Measurements from ENCODE around the gene PADI3. TPM values are rescaled to one million over a fixed set of nuclear protein-coding genes. Genes with fewer than 3 reads are reported as not detected.

Gene PADI3
- total and polyA plus RNA-seq, 2 donors (not counting 3 experiments of a cell fraction or from before 2014, with no cell fraction given), result not detected

DNA sequence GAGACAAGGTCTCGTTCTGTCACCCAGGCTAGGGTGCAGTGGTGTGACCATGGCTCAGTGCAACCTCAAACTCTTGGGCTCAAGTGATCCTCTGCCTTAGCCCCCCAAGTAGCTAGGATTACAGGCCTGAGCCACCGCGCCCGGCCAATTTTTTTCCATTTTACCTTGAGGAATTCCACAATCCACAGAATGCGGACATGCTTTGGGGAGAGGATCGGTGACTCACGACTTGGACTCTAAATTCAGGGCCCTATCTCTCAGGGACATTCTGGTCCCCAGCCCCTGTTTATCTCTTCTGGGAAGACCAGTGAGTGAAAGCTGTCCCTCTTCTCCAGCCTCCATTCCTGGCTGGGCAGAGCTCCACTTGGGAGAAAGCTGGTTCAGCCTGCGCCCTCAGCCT lies 38.7 kb upstream of the PADI3 start:
- H3K4me2 ChIP-seq (ENCODE audit: insufficient read depth, low read length), result no peak overlapping the region
- H3K4me1 ChIP-seq (ENCODE audit: control insufficient read depth, extremely low read depth, insufficient read depth, low read length), result no peaks in the 10 kb centered on the region
- H3K27ac ChIP-seq (ENCODE audit: insufficient read depth, low read depth, low read length), result no peak overlapping the region
- no peaks in the 10 kb centered on the region for H3K9me3 ChIP-seq (replicated peaks; ENCODE audit: control insufficient read depth, insufficient read depth, low read length)
- ChIA-PET CTCF (no interaction called here), POLR2A (no interaction called here)
- no peaks in the 10 kb centered on the region for H3K79me2 ChIP-seq (ENCODE audit: control insufficient read depth, insufficient read depth, low read length)
- H3K9me1 ChIP-seq (replicated peaks; ENCODE audit: control insufficient read depth, extremely low read depth, insufficient read depth, low read length), result no peaks in the 10 kb centered on the region
- H3K27me3 ChIP-seq (ENCODE audit: control insufficient read depth in 2 of 2, insufficient read depth in 2 of 2, low read length in 2 of 2), result no peaks in the 10 kb centered on the region
- DNase-seq (ENCODE audit: low read depth, low spot score) (no peak), FAIRE-seq (no peak)
- no peak overlapping the region for H3K4me3 ChIP-seq (replicated peaks in 1 of 3; ENCODE audit: insufficient read depth in 1 of 3, low read depth in 1 of 3, low read length in 3 of 3)
- H3K9ac ChIP-seq (replicated peaks; ENCODE audit: extremely low read depth, insufficient read depth, low read length), result no peak overlapping the region
- no TSS peak for BruUV-seq (replicated peaks)
- dilution Hi-C loops (cut with MboI; ENCODE audit: extremely low pct_ligation_motif_present, low sequenced_read_pairs) (no loop called here), intact Hi-C loops (cut with micrococcal nuclease) (no loop called here)
- no peak overlapping the region for H2AFZ ChIP-seq (ENCODE audit: low read depth, low read length)
- TF ChIP-seq, protein P1, sequence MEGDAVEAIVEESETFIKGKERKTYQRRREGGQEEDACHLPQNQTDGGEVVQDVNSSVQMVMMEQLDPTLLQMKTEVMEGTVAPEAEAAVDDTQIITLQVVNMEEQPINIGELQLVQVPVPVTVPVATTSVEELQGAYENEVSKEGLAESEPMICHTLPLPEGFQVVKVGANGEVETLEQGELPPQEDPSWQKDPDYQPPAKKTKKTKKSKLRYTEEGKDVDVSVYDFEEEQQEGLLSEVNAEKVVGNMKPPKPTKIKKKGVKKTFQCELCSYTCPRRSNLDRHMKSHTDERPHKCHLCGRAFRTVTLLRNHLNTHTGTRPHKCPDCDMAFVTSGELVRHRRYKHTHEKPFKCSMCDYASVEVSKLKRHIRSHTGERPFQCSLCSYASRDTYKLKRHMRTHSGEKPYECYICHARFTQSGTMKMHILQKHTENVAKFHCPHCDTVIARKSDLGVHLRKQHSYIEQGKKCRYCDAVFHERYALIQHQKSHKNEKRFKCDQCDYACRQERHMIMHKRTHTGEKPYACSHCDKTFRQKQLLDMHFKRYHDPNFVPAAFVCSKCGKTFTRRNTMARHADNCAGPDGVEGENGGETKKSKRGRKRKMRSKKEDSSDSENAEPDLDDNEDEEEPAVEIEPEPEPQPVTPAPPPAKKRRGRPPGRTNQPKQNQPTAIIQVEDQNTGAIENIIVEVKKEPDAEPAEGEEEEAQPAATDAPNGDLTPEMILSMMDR (IDR thresholded peaks at IDR 0.05; ENCODE audit: extremely low read depth in 1 of 2, insufficient read depth in 1 of 2, low read depth in 1 of 2, low read length in 2 of 2), result no peak
- no peak for TF ChIP-seq JUN (IDR thresholded peaks at IDR 0.05; ENCODE audit: borderline replicate concordance, insufficient read depth, insufficient read length, low read depth)
- no peak for TF ChIP-seq POLR2AphosphoS5 (IDR thresholded peaks at IDR 0.05; ENCODE audit: insufficient read depth, low read depth, low read length)
- TF ChIP-seq MAX (IDR thresholded peaks at IDR 0.05; ENCODE audit: insufficient read depth, insufficient read length), result no peak
- TF ChIP-seq EZH2 (IDR thresholded peaks at IDR 0.05; ENCODE audit: borderline replicate concordance, low read depth, low read length, severe bottlenecking), result no peak
- no peak for TF ChIP-seq FOS (IDR thresholded peaks at IDR 0.05; ENCODE audit: borderline replicate concordance, insufficient read depth, low read length)
- no peak for TF ChIP-seq GATA2 (IDR thresholded peaks at IDR 0.05; ENCODE audit: insufficient read depth, insufficient read length, low read depth, low read length)
- no peak for TF ChIP-seq POLR2A (IDR thresholded peaks at IDR 0.05; ENCODE audit: low read depth, low read length)
- TF ChIP-seq MYC (IDR thresholded peaks at IDR 0.05; ENCODE audit: low read depth, low read length), result no peak
- H4K20me1 ChIP-seq (replicated peaks; ENCODE audit: control insufficient read depth, extremely low read depth, insufficient read depth, low read length), result no peaks in the 10 kb centered on the region
- H3K36me3 ChIP-seq (ENCODE audit: control insufficient read depth in 2 of 2, extremely low read depth in 1 of 2, insufficient read depth in 2 of 2, low read length in 2 of 2), result no peaks in the 10 kb centered on the region

All from endothelial cell of umbilical vein (primary cell).